K562 treated with DMSO at 1 percent for 12 hours (cell line): ENCODE data around the gene CHST7. TPM values are rescaled to one million over a fixed set of nuclear protein-coding genes. Genes with fewer than 3 reads are reported as not detected.

ENCODE experiments used
- total RNA-seq: library from RNA; unstranded; fragments of 300-600 nt; gene quantifications from 2 replicates; pipeline ENCODE4 v1.2.3, GENCODE V29; 2022; ENCODE audit not compliant: insufficient read depth

CHST7 gene, protein sequence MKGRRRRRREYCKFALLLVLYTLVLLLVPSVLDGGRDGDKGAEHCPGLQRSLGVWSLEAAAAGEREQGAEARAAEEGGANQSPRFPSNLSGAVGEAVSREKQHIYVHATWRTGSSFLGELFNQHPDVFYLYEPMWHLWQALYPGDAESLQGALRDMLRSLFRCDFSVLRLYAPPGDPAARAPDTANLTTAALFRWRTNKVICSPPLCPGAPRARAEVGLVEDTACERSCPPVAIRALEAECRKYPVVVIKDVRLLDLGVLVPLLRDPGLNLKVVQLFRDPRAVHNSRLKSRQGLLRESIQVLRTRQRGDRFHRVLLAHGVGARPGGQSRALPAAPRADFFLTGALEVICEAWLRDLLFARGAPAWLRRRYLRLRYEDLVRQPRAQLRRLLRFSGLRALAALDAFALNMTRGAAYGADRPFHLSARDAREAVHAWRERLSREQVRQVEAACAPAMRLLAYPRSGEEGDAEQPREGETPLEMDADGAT
- total RNA-seq = 0.48 TPM in 1 of 2 replicates, not detected in the other

DNA sequence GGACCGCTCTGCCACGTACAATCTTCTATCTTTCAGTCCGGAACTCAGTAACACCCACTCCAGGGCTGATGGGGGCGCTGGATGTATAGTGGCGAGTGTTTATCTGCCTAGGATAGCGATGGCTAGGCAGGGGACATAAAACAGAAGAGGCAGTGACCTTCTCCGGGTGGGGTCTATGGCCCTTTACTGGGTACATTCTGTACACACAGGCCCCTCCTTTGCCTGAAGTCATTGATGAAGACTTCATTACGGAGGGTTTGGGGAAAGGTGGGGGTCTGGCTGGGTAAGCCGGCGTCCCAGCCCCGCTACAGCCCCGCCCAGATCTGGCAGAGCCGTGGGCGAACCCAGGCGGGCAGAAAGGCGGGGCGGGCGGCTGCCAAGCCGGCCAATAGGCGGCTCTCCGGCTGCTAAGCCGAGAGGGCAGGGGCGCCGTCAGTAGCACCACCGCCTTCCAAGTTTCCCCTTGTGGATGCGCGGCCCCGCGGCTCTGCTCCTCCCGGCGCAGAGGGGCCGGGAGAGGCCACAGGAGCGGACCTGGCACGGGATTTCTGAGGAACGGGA lies at the start of gene CHST7:
Gene CHST7, plus strand, starts transcription at position 435 of the 561 bp plus-strand sequence. CDS start 167 bp downstream, outside the sequence.

DNA sequence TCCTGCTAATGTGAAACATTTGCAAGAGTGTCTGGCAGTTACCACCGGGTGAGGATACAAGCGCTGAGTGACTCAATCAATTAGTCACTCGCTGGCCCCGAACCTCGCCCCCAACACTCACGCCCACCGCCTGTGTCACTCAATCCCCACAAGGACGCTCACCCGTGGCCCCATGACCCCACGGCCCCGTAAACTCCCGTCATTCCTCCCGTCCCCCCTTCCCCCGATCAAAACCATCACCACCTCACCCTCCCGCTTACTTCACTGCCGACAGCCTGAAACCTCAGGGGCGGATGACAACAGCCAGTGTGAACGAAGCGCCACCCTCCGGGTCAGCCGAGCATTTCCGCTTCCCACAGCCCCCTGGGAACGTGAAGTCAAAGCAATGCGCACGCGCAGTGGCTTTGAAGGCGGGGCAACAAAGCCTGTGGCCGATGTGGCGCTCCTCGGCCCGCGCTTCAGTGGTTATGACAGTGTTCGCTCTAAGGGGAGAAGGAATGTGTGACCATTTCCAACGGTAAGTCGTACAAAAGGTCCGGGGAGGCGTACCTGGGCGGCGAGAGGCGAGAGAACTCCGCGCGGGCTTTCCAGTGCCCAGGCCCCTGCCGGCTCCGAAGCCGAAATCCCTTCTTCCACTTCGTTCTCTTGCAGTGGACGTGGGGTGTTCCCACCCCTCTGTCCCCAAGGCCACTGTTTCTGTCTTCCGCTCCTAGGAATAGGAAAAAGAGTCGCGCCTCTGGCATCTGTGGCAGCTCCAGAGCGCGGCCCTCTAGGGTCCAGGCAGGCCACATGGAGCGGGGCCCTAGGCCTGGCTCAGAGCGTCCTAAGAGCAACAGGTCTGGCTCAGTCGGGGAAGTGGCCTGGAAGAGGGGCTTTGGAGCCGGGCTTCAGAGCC lies 28.2 kb upstream of the CHST7 start, which contains the start of gene ZNF674:
Gene ZNF674, minus strand, starts transcription at position 311 of the 895 bp plus-strand sequence. CDS start 3,334 bp downstream, outside the sequence.

Other genes starting within 250 kb of the CHST7 start
- gene ZNF674, start 28.3 kb upstream of the CHST7 start, total RNA-seq = 0.50 and 3.5 TPM in 2 replicates
- gene SLC9A7, start 185.4 kb downstream of the CHST7 start, total RNA-seq = not detected in 2 replicates